GM18868 (cell line): Measurements from ENCODE around the gene TPPP3.
A peak's percentile ranks its signal among the peaks of the same experiment; 100 is the strongest.
"Not testable (repeated sequence)": the region's sequence is repeated elsewhere in the genome, so short reads cannot be mapped to it uniquely, and the experiment has no call there.

Source experiments
- ATAC-seq: cut with Tn5 transposase; IDR thresholded peaks from one replicate; pipeline ENCODE4 v1.9.1; 2021; ENCODE audit warnings: mild to moderate bottlenecking, moderate library complexity; ENCODE audit not compliant: unreplicated experiment

Gene TPPP3

DNA sequence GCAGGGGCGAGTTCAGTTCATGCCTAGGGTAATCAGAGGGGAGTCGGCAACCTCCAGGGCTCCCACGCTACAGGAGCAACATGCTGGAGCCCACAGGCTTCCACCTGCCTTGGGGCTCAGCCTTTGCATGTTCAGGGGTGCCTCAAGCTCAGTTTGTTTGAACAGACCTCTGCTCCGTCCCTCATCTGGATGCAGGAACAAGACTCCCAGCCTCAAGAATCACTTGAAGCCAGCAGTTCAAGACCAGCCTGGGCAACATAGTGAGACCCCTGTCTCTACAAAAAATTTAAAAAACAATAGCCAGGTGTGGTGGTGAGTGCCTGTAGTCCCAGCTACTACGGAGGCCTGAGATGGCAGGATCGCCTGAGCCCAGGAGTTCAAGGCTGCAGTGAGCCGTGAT lies 32.7 kb upstream of the TPPP3 start:
- no peak for ATAC-seq

DNA sequence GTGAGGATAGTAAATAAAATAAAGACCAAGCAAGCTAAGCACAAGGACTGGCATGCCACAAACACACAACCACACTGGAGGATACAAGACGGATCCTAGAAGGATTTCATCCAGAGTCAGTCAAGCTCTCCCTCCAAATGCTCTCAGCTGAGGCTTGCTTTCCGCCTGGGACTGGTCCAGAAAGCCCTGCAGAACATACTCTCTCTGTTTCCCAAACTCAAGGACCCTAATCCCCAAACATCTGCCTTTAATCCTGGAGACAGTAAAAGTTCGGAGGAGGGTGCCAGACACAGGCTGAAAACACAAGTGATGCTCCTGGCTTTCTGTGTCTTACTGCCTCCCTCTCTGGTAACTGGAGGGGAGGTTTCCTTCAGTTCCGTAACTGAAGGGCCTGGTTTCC lies 32.3 kb upstream of the TPPP3 start:
- ATAC-seq = no peak

DNA sequence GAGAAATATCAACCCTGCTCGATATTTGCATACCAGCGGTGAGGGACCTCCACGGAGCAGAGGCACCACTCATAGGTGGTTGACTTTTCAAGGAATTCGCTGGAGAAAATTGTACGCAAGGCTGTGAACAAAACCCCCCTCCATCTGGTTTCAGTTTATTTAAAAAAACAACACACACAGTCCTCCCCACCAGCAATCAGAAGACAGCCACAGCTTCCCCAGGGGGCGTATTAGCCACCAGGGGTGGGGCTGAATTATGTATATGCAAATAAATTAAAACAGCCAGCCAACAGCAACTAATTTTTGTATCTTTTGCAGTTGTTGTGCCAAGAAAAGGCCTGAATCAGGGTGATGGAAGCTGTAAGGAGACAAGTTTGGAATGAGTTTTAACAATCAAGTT lies 31.8 kb upstream of the TPPP3 start:
- no peak for ATAC-seq

DNA sequence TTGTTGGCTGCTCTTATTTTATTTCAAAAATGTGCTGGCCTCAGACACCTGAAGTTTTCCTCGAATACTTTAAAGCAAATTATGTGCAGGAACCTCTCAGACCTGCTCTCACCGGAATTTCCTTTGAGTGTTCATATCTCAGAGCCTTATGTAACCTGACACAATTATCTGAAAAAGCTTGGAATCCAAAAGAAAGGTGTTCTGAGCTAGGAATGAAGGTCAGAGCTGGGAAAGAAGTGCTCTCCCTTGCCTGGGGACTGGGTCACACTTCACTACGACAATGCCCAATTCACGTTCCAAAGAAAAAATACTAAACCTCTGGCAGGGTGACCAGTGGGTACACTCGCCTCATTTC lies 30.9 kb upstream of the TPPP3 start:
- no peak for ATAC-seq

DNA sequence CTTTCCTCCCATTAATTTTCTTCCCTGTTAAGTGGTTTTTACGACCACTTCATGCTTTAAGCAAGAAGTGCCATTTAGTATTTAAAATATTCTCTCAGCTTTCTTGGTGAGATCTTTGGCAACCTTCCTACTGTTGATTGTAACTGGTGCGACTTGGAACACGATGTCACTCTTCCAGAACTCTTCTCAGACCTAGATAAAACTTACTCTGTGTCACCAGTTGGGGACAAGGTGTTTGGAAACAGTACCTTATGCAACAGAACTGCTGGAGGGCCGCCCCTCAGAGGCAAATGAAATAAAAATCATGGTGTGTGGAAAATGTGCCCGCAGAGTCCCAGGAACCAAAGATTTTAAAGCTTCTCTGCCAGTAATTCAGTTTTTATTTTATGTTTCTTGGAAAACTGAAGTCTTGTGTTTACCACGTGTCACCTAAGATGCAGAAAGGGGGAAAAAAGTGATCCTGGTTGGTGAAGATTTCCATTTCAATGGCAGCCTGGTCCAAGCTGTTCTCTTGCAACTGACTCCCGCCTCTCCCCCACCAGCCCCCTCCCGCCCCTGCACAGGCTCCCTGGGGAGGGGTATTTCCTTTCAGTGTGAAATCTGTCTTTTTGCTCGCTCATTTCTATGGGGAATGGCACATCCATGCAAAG lies 30.4 kb upstream of the TPPP3 start:
- ATAC-seq = no peak

DNA sequence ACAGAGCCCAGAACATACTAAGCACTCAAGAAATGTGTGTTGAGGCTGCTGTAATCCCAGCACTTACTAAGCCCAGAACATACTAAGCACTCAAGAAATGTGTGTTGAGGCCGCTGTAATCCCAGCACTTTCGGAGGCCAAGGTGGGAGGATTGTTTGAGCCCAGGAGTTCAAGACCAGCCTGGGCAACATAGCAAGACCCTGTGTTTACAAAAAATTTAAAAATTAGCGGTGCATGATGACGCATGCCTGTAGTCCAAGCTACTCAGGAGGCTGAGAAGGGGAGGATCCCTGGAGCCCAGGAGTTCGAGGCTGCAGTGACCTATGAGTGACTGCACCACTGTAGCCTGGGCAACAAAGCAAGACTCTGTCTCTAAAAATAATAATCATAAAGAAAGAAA lies 29.7 kb upstream of the TPPP3 start:
- ATAC-seq = no peak

DNA sequence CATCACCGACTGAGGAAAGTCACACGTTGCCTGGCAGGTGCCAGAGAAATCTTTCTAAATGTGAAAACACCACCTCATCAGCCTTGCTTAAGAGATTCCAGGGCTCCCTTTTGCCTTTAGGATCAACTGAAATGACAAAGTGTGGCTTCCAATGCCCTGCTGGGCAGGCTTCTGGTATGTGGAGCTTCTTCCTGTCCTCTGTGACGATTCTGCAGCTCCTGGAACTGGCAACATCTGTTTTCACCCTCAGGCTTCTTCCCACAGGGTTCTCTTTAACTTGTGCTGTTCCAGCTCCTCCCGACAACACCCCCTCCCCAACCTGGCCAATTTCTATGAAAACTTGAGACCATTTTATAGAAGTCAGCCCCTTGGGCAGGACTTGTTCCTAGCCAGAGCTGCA lies 27.7 kb upstream of the TPPP3 start:
- no peak for ATAC-seq

DNA sequence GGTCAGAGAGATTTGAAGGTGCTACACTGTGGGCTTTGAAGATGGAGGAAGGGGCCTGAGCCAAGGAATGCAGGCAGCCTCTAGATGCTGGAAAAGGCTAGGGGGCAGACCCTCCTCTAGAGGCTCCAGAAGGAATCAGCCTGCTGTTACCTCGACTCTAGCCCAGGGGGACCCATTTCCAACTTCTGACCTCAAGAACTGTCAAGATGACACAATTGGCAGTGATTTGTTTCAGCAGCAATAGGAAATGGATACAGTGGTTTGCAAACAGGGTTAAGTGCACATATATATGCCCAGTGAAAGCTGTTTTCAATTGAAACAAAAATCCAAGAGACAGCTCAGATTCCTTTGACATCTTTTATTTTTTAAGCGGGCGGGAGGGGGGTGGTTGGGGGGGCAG lies 26.6 kb upstream of the TPPP3 start:
- no peak for ATAC-seq

DNA sequence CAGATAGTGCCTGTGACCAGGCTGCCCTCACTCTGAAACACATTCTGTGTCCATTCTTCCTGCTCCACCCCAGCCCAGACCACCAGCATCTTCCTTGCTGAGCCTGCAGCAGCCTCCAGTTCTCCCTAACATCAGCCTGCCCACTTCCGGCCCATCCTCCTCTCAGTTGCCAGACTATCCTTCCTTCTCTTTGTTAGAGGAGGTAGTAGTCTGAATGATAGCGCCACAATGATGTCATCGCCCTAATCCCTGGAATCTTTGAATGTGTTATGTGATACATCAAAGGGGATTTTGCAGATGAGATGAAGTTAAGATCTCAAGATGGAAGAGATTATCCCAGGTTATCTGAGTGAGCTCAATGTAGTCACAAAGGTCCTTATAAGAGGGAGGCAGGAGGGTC lies 26.2 kb upstream of the TPPP3 start:
- ATAC-seq = no peak

DNA sequence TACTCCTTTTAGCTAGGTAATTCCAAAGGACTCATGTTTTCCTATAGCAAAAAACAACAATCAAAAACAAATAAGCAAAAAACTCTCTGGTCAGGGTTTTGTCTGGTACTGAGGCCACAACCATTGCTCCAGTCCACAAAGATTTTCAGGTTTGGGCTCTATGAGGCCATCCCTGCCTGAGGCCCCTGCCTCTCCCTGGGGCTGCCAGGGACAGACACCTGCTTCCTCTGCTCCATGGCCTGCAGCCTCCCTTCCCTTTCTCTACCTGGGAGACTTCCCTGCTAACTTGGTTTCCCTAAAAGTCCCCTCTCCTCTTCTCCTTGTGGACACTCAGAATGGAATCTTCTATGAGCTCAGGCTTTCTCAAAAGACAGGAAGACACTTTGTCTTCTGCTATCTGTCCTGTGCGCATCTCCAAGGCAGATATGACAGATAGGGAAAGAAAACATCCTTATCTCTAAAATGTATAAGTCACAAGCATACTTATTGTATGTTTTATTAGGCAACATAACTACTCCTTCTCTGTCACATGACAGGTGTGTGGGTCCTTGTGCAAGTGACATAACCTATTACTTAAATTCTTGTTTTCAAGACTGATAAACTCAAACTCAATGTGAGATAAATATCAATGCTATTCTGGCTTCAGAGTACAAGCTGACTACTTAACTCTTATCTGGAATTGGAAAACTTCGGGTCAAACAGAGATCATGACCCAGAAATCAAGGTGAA lies 24.2 kb upstream of the TPPP3 start:
- ATAC-seq = no peak

DNA sequence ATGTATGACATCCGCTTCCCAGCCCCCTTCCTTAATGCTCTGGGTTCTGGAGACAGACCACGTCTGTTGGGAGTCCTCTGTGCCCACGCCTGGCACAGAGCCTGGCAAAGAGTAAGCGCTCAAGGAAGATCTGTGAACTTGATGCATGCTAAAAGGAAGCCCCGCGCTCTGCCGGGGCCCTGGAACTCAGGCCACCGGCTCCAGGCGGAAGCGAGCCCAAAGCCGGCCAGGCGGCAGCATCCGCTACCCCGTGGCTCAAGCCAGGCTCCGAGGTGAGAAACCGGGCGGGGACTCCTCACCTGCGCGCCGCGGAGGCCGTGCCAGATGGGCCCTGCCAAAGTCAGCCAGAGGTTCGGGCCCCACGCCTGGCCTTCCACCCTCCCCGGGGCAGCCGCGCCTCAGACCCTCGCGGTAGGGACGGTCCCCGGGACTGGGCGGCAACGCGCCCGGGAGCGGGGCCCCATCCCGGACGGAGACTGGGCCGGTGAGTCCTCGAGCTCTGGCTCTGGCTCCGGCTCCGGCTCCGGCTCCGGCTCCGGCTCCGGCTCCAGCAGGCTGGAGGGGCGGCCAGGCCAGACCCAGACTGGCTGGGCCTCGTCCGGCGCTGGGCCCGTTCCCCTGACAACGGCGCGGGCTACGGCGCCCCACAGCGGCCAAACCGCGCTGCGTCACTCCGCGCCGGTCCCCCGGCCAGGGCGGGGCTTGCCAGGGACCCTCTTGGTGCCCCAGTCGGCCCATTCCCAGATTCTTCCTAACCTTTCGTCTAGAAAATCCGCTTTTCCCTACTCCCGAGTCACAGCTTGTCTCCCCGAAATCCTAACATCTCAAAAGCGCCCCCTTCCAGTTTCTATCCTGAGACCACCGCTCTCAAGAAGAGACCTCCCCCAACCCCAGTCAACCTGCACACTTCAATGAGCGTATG lies 22.8 kb upstream of the TPPP3 start, which contains the start of gene ZDHHC1:
TSS of gene ZDHHC1 (minus strand) at position 606 of the 922 bp plus-strand sequence. CDS start 8,702 bp downstream, outside the sequence.
- peak; percentile 74 for ATAC-seq

DNA sequence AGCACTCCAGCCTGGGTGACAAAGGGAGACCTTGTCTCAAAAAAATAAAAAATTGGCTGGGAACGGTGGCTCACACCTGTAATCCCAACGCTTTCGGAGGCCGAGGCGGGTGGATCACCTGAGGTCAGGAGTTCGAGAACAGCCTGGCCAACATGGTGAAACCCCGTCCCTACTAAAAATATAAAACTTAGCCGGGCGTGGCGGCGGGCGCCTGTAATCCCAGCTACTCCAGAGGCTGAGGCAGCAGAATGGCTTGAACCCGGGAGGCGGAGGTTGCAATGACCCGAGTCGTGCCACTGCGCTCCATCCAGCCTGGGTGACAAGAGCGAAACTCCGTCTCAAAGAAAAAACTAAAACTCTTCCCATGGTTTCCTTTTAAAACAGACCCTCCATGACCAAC lies 22.1 kb upstream of the TPPP3 start:
- ATAC-seq = not testable (repeated sequence)

DNA sequence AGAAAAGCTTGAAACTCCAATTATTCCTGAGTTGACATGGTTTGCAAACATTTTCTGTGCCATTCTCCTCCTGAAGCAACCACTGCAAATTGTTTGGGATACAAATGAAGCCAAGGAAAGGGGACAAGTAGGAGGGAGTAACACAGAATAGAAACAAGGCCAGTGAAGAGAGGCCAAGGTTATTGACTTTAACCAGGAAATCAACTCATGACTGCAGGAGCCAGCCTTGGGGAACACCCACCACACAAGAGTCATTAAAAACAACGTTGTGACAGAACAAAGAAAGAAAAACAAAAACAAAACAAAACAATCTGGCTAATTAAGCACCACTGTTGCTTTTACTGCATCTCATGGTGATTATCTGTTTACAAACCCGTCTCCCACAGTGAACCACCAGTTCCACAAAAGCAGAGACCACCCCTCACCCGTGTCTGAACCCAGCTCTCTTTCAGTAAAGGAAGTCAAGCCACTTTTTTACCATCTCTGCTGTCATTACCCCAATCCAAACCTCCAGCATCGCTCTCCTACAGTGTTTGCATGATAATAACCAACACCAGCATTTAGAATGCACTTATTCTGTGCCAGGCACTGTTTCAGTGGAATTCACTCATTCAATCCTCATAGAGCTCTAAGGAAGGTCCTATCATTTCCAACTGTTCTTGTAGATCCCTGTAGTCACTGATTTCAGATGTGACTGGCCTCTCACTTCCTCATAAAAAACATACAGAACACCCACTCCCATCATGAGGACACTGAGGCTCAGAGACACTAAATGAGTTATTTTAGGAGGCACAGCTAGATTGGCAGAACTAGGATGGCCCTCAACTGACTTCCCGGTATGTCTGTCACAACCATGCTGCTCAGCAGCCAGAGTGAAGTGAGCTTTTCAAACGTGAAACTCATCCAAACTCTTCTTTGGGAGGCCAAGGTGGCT lies 20.9 kb upstream of the TPPP3 start:
- no peak for ATAC-seq

DNA sequence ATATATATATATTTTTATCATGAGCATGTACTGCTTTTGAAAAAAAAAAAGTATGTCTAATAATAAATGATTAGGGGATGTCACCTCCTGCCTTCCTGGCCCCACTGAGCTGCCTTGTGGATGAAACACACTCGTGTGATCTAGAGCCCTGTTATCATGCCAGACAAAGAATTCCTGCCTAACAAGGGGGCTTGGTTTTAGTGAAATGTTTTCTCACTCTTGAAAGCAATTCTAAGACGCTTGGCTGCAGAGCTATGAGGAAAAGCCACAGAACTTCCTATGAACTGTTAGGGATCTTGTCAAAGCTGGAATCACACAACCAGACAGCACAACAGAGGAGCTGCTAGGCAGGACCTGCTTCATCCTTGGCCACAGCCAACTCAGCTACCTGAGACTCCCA lies 19.0 kb upstream of the TPPP3 start:
- ATAC-seq = no peak

DNA sequence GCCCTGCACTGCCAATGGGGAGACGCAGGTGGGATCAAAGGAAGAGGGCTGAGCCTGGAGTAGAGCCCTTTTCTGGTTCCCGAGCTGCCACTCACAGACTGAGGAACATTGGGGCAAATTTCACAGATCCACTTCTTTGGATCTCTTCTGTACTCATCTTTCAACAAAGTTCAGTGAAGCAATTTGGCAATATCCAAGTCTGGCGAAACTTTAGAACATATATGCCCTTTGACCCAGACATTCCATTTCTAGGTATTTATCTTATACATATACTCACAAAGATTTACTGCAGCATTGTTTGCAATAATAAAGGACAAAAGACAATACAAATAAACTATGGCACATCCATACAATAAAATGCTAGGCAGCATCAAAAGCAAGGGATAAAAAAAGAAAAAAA lies 18.0 kb upstream of the TPPP3 start:
- ATAC-seq = no peak

DNA sequence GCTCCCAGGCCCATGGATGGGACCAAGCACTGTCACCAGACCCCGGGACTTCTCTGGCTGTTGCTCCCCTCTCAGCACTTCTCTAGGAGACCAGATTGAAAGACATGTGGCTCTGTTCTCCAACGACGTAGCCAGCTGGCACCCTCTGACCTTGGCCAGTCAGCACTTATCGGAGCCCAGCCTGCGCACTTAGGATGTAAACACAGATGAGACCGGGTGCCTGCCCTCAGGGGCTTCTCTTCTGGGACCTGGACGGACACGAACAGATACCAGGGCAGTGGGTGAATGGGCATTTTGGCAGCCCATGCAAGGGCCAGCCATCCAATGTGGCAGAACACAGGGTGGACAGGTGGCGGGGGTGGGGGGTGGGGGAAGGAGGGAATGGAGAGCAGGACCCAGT lies 16.3 kb upstream of the TPPP3 start:
- ATAC-seq = no peak

DNA sequence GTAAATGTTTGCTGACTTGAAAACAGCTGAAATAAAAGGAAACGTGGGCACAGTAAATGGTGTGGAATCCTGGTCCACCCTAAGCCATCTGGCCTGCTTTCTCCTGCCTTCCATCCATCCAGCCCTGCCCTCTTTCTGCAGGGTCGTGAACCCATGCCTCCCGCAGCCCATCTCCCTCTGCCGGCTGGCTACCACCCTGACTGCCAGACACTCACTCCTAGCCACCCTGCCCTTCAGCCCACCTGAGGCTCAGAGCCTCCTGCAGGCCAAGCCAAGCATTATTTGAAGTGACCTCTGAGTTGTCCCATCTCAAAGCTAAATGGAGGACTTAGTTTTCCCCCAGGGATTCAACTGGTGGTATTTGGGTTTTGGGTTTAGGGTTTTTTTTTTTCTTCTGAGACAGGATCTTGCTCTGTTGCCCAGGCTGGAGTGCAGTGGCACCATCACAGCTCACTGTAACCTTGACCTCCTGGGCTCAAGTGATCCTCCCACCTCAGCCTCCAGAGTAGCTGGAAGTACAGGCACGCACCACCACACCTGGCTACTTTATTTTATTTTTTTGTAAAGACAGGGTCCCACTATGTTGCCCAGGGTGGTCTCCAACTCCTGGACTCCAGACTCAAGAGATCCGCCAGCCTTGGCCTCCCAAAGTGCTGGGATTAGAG lies 14.6 kb upstream of the TPPP3 start:
- no peak for ATAC-seq

DNA sequence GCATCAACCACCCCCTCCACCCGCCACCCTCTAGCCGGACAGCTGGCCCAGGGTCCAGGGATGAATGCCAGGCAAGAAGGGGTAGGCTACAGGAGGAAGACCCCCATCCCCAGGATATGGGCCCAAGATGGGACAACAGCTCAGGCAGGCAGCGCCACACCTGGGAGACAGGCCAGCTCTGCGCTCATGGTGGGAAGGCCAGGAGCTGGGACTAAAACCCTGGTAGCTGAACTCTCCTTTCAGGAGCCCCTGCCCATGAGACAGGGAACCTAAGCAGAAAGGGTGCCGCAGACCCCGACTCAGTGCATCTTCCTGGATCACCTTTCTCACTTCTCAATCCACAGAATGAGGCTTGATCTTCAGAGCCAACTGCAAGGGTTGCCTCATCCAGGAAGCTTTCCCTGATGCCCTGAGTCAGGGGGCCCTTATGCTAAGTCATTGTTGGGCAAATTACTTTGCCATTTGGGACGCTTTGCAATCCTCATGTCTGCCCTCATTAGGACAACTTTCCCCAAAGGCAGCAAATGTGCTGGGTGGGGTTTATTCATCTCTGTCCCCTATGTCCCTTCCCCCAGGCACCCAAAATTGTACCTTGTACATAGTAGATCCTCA lies 14.0 kb upstream of the TPPP3 start:
- no peak for ATAC-seq

DNA sequence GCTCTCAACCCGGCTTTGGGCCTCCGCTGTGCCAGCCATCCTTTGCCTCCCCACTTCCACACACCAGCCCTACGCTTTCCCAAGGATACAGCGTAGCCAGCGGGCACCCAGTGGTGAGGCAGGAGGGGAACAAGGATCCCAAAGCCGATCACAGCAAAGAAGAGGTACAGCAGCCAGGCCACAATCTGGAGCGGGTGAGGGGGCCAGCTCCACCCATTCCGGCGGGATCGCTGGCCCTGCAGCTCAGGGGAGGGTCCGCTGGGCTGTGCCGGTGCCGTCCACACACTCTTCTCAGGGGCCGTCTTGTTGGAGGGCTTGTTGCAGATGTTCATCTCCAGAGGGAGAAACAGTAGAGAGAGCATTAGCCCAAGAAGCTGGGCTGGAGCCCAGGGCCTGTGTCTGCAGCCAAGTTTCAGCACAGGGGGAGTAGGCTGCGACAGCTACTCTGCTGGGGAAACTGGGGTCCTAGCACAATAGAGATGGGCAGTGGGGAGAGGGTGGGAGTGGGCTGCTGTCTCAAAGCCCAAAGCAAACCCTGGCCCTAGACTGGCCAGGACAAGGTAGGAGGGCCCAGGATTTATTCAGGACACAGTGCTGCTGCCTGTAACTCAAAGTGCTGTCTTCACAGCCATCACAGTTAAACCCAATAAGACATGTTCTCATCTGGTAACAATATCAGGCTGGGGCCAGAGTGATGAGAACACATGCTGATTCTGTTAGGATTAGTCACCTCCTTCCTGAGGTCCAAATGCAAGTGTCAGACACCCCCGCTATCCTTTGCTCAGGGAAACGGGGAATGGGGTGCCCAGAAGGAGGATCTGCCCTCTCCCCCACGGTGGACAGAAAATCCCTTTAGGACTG lies 13.0 kb upstream of the TPPP3 start:
- ATAC-seq = no peak
